Psoas muscle (tissue), 8 donors: ENCODE measurements around the gene KIF9. TPM values are rescaled to one million over a fixed set of nuclear protein-coding genes. Genes with fewer than 3 reads are reported as not detected.
A peak's percentile ranks its signal among the peaks of the same experiment; 100 is the strongest.
"Not testable (repeated sequence)": the region's sequence is repeated elsewhere in the genome, so short reads cannot be mapped to it uniquely, and the experiment has no call there.

Experiments
- ATAC-seq, 4 donors: fragments of 200-7000 bp; cut with Tn5 transposase; one replicate each; pipeline ENCODE4 v1.9.1; 2020; ENCODE audit warnings: moderate library complexity in 3 of 4, mild to moderate bottlenecking in 2 of 4
- DNase-seq, 2 donors: peaks; one replicate each; pipeline ENCODE4 v3.0.0-alpha.2; 2020
- H3K27ac ChIP-seq: fragments of 200-600 bp; one replicate; pipeline ENCODE4 v1.8.0; 2022
- H3K27me3 ChIP-seq, 3 donors: fragments of 200-600 bp in 1 of 3; one replicate each; pipeline versions ENCODE4 v1.6.1 to v1.8.0; 2013 to 2022; ENCODE audit warnings: low read length in 2 of 3, mild to moderate bottlenecking in 2 of 3, moderate library complexity in 1 of 3; ENCODE audit not compliant: insufficient read depth in 3 of 3
- H3K36me3 ChIP-seq, 2 donors: fragments of 200-600 bp in 1 of 2; one replicate each; pipeline versions ENCODE4 v1.6.1 to v1.8.0; 2013 to 2022; ENCODE audit warnings: low read depth in 1 of 2, mild to moderate bottlenecking in 1 of 2, moderate library complexity in 1 of 2; ENCODE audit not compliant: insufficient read depth in 1 of 2
- H3K4me1 ChIP-seq: fragments of 200-600 bp; one replicate; pipeline ENCODE4 v1.8.0; 2022
- H3K4me3 ChIP-seq: fragments of 200-600 bp; one replicate; pipeline ENCODE4 v1.8.0; 2022; ENCODE audit warnings: mild to moderate bottlenecking
- H3K9me3 ChIP-seq: fragments of 200-600 bp; one replicate; pipeline ENCODE4 v1.8.0; 2022
- CTCF ChIP-seq: fragments of 200-600 bp; IDR thresholded peaks from one replicate; pipeline ENCODE4 v1.8.0; 2022; ENCODE audit warnings: antibody characterized with exemption
- WGBS, 3 donors: extraction: QIAGEN DNeasy Blood & Tissue Kit; methylation state at CpG; one replicate each; pipeline versions ENCODE4 v1.1.6 to v1.1.7; 2013; 5-methylcytosine and 5-hydroxymethylcytosine counted together
- intact Hi-C, 2 donors: fragments of 100-400 bp; cut with DNase I; formaldehyde crosslinking; loops; one replicate each; pipeline versions ENCODE4 v1.11.0 to v1.14.2; 2022
- polyA plus RNA-seq, 3 donors: library from polyadenylated mRNA; stranded (reverse); fragments of 200-250 nt; gene quantifications; one replicate each; pipeline ENCODE4 v1.2.3, GENCODE V29; 2013
- total RNA-seq, 4 donors: library from RNA; stranded (reverse); fragmentation: NEBNext Ultra II Directional in 2 of 4; extraction: Animal tissue kit (Norgen Biotek cat#: 25700) in 2 of 4; gene quantifications; one replicate each; pipeline versions ENCODE4 v1.2.1 to v1.2.4, GENCODE V29; 2021 to 2023
- donor health status: healthy with polysubstance abuse.
- donor health status: DM: no; HTN: no; CAD: no; lungs with moderate emphysema.
- donor health status: Bipolar disorder and iron deficiency.
- donor health status: healthy.
- donor health status: DM: yes; HTN: yes; CAD: no.
- donor health status: DM: no; HTN: no; CAD: no.
- donor health status: DM: no; HTN: no; CAD: no.
- donor health status: DM: yes; HTN: yes; CAD: no.

The KIF9 gene
- total and polyA plus RNA-seq, 7 donors: 3.5 to 15.5 (median 5.9) TPM

- Histone ChIP-seq H3K4me3 (no peak overlapping the region), H3K27ac (no peak overlapping the region), H3K9me3 (no peaks in the 10 kb centered on the region), H3K4me1 (no peaks in the 10 kb centered on the region), H3K27me3 (no peaks in the 10 kb centered on the region), H3K36me3 (no peaks in the 10 kb centered on the region)
- DNase-seq (no peak), ATAC-seq (peak in 1 of 4 donors; percentile 37)
- intact Hi-C loops: no loop called here
- WGBS, 3 donors: 91 to 98% (median 94%) methylated on average over 4 of the region's 4 CpGs
- TF ChIP-seq CTCF: no peak
Measured at GRCh38 chr3:47193871-47194859, 88.4 kb downstream of the KIF9 start.

GRCh38 chr3:47186285-47186684, 96.3 kb downstream of the KIF9 start:
- WGBS, 3 donors: 82 to 93% (median 91%) methylated on average over 2 of the region's 2 CpGs
- intact Hi-C loops: no loop called here
- H3K4me1 ChIP-seq: no peaks in the 10 kb centered on the region
- no peaks in the 10 kb centered on the region for H3K27me3 ChIP-seq
- H3K36me3 ChIP-seq: no peaks in the 10 kb centered on the region
- H3K9me3 ChIP-seq: no peaks in the 10 kb centered on the region
- H3K27ac ChIP-seq: no peak overlapping the region
- no peak for TF ChIP-seq CTCF
- H3K4me3 ChIP-seq: no peak overlapping the region
- DNase-seq (no peak), ATAC-seq (no peak)

- H3K4me3 ChIP-seq, DNase-seq, H3K4me1 ChIP-seq, ATAC-seq, H3K27me3 ChIP-seq, H3K9me3 ChIP-seq, intact Hi-C loops, H3K27ac ChIP-seq: not testable (repeated sequence)
- peaks cover 0 to 17% of the 10 kb centered on the region in 2 donors for H3K36me3 ChIP-seq
- 89 to 96% (median 92%) methylated on average over 4 of the region's 4 CpGs for WGBS, 3 donors
Measured at GRCh38 chr3:47181685-47182084, 100.9 kb downstream of the KIF9 start.

- DNase-seq, H3K9me3 ChIP-seq, ATAC-seq, H3K27me3 ChIP-seq, H3K4me1 ChIP-seq, H3K4me3 ChIP-seq, H3K27ac ChIP-seq, intact Hi-C loops: not testable (repeated sequence)
- 79 to 89% (median 81%) methylated on average over 12 of the region's 12 CpGs for WGBS, 3 donors
- H3K36me3 ChIP-seq: peaks cover 0 to 25% of the 10 kb centered on the region in 2 donors
Measured at GRCh38 chr3:47180011-47180410, 102.6 kb downstream of the KIF9 start.

Other genes starting within 250 kb of the KIF9 start
- 10 to 100 TPM; 33.7 to 38.1 (median 36.6) TPM for gene SETD2, start 118.7 kb downstream of the KIF9 start, total RNA-seq
- gene SETD2, start 118.7 kb downstream of the KIF9 start, polyA plus RNA-seq: 10 to 100 TPM; 10.1 to 28.2 (median 14.2) TPM
- 10 to 100 TPM; 44.2 to 68.7 (median 53.8) TPM for gene KLHL18, start 145 bp upstream of the KIF9 start, total RNA-seq
- 100 to 1,000 TPM; 129 to 170 (median 162) TPM for gene KLHL18, start 145 bp upstream of the KIF9 start, polyA plus RNA-seq
- gene PTPN23, start 98.2 kb upstream of the KIF9 start, total RNA-seq: 10 to 100 TPM; 26.8 to 47.5 (median 35.2) TPM
- gene PTPN23, start 98.2 kb upstream of the KIF9 start, polyA plus RNA-seq: 10 to 100 TPM; 14.3 to 33.0 (median 15.9) TPM
- 10 to 100 TPM; 34.7 to 47.5 (median 40.7) TPM for gene SCAP, start 193.1 kb upstream of the KIF9 start, total RNA-seq
- 10 to 100 TPM; 18.9 to 29.8 (median 20.7) TPM for gene SCAP, start 193.1 kb upstream of the KIF9 start, polyA plus RNA-seq
- gene ELP6, start 230.9 kb upstream of the KIF9 start, total RNA-seq: 10 to 100 TPM; 17.7 to 21.2 (median 19.3) TPM
- gene ELP6, start 230.9 kb upstream of the KIF9 start, polyA plus RNA-seq: 10 to 100 TPM; 24.3 to 50.9 (median 39.6) TPM